C4-2B (cell line): Measurements from ENCODE around the gene SYMPK.

Source experiments
- H3K27ac ChIP-seq: fragments of 450-650 bp; 2 replicates; pipeline ENCODE4 v1.5.1; 2017
- ZFX ChIP-seq: fragments of 450-650 bp; IDR thresholded peaks from 2 replicates; pipeline ENCODE4 v1.6.1; 2017
- TF ChIP-seq, protein P1 (sequence below): fragments of 450-650 bp; conservative IDR thresholded peaks from 2 replicates; pipeline ENCODE4 v1.5.1; 2017; ENCODE audit warnings: mild to moderate bottlenecking

SYMPK gene

DNA sequence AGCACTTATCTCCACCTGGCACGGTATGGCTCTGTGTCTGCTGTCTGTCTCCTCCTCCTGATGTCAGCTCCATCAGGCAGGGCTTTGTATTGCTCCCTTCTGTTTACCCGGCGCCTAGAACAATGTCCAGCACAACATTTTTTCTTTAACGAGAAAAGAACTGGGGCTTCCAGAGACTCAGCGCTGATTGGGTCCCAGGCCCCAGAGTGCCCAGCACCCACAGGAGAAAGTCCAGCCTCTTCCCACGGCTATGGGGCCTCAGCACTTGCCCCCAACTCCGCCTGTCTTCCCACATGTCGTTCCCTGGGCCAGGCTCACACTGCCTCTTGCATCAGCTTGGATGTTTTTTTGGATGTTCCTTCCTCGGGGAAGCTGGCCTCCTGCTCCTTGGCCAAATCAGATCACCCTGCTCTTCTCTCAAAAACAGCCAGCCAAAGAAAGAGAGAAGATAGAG, 32.6 kb upstream of the SYMPK start:
- no peak overlapping the region for H3K27ac ChIP-seq
- TF ChIP-seq, protein P1, sequence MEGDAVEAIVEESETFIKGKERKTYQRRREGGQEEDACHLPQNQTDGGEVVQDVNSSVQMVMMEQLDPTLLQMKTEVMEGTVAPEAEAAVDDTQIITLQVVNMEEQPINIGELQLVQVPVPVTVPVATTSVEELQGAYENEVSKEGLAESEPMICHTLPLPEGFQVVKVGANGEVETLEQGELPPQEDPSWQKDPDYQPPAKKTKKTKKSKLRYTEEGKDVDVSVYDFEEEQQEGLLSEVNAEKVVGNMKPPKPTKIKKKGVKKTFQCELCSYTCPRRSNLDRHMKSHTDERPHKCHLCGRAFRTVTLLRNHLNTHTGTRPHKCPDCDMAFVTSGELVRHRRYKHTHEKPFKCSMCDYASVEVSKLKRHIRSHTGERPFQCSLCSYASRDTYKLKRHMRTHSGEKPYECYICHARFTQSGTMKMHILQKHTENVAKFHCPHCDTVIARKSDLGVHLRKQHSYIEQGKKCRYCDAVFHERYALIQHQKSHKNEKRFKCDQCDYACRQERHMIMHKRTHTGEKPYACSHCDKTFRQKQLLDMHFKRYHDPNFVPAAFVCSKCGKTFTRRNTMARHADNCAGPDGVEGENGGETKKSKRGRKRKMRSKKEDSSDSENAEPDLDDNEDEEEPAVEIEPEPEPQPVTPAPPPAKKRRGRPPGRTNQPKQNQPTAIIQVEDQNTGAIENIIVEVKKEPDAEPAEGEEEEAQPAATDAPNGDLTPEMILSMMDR: no peak
- TF ChIP-seq ZFX: no peak

DNA sequence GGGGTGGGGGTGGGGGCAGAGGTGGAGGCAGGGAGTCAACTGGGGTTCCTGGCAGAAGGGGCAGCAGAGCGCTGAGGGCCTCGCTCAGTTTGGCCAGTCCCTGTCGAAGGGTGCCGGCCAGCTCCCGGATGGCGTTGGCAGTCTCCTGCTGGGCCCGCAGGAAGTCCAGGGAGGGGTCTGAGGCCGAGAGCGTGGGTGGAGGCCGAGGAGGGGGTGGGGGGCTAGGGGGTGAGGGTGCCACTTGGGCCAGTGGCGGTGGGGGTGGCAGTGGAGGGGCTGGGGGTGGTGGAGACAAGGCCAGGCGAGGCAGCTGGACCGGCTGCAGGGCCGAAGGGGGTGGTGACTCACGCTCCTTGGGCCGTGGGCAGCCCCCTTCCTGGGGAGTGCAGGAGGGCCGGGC, 27.9 kb upstream of the SYMPK start:
- no peak for TF ChIP-seq ZFX
- TF ChIP-seq, protein P1: no peak
- no peak overlapping the region for H3K27ac ChIP-seq

DNA sequence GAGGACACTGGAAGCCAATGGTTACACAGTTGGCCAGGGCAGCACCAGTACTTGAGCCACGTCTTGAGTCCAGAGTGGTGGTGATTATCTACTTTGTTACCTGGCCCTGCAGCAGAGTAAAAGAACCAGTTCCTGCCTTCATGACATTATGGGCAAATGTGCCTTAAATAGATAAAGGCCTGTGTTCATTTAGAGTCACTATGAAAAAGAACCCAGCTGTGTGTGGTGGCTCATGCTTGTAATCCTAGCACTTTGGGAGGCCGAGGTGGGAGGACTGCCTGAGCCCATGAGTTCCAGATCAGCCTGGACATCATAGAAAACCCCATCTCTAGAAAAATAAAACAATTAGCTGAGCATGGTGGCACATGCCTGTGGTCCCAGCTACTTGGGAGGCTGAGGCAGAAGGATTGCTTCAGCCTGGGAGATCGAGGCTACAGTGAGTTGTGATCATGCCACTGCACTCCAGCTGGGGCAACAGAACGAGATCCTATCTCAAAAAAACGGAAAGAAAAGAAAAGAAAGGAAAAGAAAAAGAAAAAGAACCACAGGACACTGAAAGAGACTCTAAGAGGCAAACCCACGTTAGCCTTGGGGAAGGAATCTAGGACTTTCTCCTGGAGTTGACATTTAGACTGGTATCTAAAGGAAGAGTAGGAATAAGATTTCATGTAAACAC, 26.4 kb upstream of the SYMPK start:
- no peak for TF ChIP-seq ZFX
- TF ChIP-seq, protein P1: no peak
- H3K27ac ChIP-seq: no peak overlapping the region

- H3K27ac ChIP-seq: peak overlapping the region; percentile 93
- TF ChIP-seq, protein P1: no peak
- TF ChIP-seq ZFX: no peak
These were observed 24.3 kb upstream of the SYMPK start for GRCh38 chr19:45887200-45887710.

GRCh38 chr19:45886427-45887199, 23.7 kb upstream of the SYMPK start:
- TF ChIP-seq ZFX: 0 out of 2 replicates have a peak, but pooled peaks have one; percentile 27
- TF ChIP-seq, protein P1: no peak
- H3K27ac ChIP-seq: peak overlapping the region; percentile 93

GRCh38 chr19:45885556-45886426, 22.8 kb upstream of the SYMPK start, which contains the start of gene IRF2BP1:
Gene IRF2BP1 (minus strand): TSS chr19:45886141. CDS start chr19:45885774, 367 bp downstream.
- H3K27ac ChIP-seq: peak within 1 kb of the TSS; percentile 93
- TF ChIP-seq ZFX: peak; percentile 78
- TF ChIP-seq, protein P1: no peak
